GM12874 (cell line): ENCODE data around the gene CUL9.

Experiments
- CTCF ChIP-seq: IDR thresholded peaks from 2 replicates; pipeline ENCODE4 v1.5.1; 2011; ENCODE audit warnings: low read depth, mild to moderate bottlenecking, control low read depth, low read length, moderate library complexity; ENCODE audit not compliant: insufficient read depth

CUL9 gene

GRCh38 chr6:43203029-43203717 lies 21.2 kb downstream of the CUL9 start:
- no peak for TF ChIP-seq CTCF

- TF ChIP-seq CTCF, result no peak
These were observed 21.7 kb downstream of the CUL9 start for GRCh38 chr6:43203718-43204095.

- no peak for TF ChIP-seq CTCF
These were observed 22.5 kb downstream of the CUL9 start for GRCh38 chr6:43204271-43205105.

- no peak for TF ChIP-seq CTCF
These were observed 23.9 kb downstream of the CUL9 start for GRCh38 chr6:43205849-43206248.

GRCh38 chr6:43207286-43207685 lies 25.3 kb downstream of the CUL9 start:
- no peak for TF ChIP-seq CTCF

- TF ChIP-seq CTCF, result no peak
These were observed 30.0 kb downstream of the CUL9 start for GRCh38 chr6:43211955-43212354.

GRCh38 chr6:43213431-43213830 lies 31.4 kb downstream of the CUL9 start:
- TF ChIP-seq CTCF, result no peak
